IPS DF 19.7 (cell line): Measurements from ENCODE around the gene PI4K2B.
"Not testable (repeated sequence)": the region's sequence is repeated elsewhere in the genome, so short reads cannot be mapped to it uniquely, and the experiment has no call there.

Source experiments
- DNase-seq: peaks from one replicate; pipeline ENCODE4 v3.0.0-alpha.2; 2013; ENCODE audit warnings: low read depth, low spot score

PI4K2B gene

DNA sequence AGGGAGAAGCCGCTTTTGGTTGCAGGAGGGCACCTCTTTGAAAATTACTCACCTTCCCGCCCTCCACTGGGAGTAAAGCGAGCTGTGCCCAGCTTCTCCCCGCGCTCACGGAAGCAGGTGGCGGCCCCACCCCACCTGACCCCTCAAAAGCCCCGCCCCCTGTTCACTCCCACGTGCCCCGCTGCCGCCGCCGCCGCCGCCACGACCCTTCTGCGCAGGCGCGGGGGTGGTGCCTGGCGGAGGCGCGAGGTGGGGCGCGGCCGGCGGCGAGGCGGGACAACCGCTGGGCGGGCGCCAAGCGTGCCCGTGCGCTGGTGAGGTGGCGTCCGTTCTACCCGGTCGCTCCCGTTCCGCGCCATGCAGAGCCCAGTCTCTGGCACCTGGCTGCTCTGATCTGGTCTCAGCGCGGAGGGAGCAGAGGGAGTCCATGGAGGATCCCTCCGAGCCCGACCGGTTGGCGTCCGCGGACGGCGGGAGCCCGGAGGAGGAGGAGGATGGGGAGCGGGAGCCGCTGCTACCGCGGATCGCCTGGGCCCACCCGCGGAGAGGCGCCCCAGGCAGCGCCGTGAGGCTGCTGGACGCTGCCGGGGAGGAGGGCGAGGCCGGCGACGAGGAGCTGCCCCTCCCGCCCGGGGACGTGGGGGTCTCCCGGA is at the start of gene PI4K2B:
Gene PI4K2B (plus strand): TSS at position 297 of the 653 bp plus-strand sequence. CDS start 131 bp downstream, at position 428.
- no peak for DNase-seq

DNA sequence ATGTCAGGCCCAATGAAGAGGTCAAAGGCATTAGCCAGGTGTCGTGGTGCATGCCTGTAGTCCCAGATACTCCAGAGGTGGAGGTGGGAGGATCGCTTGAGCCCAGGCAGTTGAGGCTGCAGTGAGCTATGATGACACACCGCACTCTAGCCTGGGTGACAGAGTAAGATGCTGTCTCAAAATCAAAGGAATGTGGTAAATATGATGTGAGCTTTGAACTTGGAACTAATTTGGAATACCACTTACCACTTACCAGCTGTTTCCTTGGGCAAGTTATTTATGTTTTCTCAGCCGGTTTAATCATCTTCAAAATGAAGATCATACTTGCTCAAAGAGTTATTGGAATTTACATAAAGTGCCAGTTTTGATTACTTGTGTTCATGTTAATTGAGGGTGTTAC is 49.8 kb upstream of the PI4K2B start:
- DNase-seq: no peak

DNA sequence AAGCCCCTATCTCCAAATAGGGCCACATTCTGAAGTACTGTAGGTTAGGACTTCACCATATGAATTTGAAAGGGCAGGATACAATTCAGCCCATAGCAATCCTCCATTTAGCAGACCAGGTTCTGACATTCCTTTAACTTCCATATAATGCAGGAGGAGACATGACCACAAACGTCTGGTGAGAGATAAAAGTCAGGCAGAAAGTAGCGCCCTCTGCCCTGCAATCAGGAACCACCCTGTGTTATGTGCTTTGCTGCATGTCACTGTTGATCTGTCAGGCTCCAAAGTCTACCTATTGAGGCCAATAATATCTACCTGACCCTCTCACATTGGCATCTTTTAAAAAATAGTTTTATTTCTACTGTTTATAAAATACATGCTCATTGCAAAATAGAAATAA is 43.4 kb upstream of the PI4K2B start:
- DNase-seq: no peak

DNA sequence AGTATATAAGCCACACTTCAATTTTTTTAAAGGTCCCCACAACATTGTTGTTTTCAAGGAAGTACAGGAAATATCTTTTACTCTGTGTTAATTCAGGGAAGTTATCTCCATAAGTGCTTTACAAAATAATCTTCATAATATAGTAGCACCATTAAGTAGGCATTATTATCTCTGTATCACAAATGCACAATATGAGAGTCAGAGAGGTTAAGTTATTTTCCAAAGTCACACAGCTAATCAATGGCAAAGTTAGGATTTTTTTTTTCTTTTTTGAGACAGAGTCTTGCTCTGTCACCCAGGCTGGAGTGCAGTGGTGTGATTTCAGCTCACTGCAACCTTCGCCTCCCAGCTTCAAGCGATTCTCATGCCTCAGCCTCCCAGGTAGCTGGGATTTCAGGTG is 35.1 kb upstream of the PI4K2B start:
- no peak for DNase-seq

DNA sequence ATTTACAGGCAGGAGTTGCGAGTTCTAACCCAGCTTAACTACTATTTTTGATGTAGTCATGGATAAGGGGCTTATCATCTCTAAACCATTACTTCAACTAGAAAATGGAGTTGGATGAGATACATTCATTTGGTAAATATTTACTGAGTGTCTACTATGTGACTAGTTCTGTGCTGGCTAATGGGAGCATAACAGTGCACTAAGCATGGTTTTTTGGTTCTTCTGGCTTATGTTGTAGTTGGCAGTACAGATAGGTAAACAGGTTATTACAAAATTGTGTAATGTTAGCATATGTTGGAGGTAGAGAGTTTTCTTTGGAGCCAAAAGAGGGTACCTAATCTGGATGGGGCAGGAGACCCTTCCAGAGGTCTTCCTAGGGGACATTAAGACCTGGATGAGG is 25.8 kb upstream of the PI4K2B start:
- DNase-seq: no peak

DNA sequence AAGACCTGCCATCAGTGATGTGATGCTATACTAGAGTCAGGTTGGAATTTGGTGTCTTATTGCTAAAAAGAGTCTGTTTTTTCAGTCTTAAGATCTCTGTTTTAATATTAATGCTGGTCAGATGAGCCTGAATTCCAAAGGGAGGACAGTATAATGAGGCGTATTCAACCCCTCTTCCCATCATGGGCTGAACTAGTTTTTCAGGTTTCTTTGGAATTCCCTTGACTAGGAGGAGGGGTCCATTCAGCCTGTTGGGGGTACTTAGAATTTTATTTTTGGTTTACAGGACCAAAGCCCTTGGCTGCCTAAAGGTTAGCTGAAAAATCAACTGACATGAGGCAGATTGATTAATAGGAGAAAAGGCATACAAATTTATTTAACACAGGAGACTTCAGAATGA is 24.1 kb upstream of the PI4K2B start:
- peak; percentile 57 for DNase-seq

DNA sequence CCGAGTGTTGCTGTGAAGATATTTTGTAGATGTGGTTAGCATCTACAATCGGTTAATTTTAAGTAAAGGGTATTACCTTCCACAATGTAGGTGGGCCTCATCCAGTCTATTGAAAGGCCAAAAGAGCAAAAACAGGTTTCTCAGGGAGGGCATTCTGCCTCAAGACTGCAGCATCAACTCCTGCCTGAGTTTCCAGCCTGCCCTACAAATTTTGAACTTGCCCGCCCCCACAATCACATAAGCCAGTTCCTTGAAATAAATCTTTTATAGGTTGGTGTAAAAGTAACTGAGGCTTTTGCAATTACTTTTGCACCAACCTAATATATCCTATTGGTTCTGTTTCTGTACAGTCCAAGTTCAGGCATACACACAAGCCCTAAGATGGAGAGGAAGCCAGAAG is 22.1 kb upstream of the PI4K2B start:
- DNase-seq: no peak

DNA sequence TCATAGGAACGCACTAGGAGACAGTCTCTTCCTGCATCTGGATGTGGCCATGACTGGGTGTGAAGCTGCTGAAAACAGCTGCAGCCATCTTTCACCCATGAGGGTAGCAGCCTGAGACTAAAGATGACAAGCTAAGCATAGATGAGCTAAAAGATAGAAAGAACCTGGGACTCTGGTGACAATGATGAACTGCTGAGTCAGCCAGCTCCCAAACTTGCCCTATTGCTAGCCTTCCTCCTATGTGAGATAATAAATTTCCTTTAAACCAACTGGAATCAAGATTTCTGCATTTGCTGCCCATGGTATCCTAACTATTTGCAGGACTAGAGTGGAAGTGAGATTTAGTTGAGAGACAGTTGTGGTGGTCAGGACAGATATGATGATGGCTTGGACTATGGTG is 21.0 kb upstream of the PI4K2B start:
- DNase-seq: no peak

DNA sequence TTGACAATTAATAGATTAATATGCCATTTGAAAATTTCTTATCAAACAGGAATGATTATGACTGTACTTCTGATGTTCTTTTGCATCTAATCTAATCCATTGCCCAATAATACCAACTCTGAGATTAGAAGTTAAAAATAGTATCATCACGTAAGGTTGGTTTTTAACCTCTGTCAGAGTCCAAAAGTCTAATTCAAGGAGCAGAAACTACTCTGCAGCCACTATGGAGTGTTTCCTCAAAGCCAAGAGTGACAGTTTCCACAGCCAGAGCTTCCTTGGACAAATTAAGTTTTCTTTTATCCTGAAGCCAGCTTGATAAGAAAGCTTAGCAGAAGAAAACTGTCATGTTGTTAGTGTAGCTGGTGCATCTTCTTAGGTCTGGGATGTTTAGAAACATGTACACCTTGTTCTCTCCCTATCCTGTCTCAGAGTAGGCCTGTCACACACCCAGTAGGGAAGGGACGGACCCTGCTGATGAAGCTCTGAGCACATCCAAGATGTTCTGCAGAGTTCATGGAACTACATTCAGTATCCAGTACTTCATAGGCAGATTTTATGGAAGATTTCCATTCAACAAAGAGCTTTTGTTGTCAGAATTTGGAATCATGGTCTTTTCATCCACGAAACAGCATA is 20.4 kb upstream of the PI4K2B start:
- DNase-seq: no peak

DNA sequence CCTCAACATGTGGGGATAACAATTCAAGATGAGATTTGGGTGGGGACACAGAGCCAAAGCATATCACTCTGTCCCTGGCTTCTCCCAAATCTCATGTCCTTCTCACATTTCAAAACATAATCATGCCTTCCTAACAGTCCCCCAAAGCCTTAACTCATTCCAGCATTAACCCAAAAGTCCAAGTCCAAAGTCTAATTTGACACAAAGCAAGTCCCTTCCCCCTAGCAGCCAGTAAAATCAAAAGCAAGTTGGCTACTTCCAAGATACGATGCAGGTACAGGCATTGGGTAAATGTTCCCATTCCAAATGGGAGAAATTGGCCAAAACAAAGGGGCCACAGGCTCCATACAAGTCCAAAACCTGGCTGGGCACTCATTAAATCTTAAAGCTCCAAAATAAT is 19.1 kb upstream of the PI4K2B start:
- DNase-seq: not testable (repeated sequence)

DNA sequence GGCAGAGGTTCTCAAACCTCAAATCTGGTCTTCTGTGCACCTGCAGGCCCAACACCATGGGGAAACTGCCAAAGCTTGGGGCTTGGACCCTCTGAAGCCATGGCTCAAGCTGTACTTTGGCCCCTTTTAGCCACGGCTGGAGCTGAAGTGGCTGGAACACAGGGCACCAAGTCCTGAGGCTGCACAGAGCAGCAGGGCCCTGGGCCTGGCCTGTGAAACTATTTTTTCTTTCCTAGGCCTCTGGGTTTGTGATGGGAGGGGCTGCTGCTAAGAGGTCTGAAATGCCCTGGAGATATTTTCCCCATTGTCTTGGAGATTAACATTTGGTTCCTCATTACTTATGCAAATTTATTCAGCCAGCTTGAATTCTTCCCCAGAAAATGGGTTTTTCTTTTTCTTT is 18.3 kb upstream of the PI4K2B start:
- no peak for DNase-seq

DNA sequence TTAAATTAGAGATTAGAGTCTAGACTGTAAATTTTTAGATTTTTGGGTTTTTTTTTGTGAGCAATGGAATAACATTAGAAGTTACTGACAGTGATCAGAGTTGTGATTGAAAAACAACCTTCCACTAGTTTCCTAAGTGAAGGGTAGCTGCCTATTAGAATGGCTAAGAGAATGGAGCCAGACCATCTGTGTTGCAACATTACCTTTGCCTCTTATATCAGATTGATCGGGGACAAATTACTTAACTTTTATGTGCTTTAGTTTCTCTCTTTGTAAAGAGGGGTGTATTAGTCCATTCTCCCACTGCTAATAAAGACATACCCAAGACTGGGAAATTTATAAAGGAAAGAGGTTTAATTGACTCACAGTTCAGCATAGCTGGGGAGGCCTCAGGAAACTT is 12.5 kb upstream of the PI4K2B start:
- DNase-seq: no peak

DNA sequence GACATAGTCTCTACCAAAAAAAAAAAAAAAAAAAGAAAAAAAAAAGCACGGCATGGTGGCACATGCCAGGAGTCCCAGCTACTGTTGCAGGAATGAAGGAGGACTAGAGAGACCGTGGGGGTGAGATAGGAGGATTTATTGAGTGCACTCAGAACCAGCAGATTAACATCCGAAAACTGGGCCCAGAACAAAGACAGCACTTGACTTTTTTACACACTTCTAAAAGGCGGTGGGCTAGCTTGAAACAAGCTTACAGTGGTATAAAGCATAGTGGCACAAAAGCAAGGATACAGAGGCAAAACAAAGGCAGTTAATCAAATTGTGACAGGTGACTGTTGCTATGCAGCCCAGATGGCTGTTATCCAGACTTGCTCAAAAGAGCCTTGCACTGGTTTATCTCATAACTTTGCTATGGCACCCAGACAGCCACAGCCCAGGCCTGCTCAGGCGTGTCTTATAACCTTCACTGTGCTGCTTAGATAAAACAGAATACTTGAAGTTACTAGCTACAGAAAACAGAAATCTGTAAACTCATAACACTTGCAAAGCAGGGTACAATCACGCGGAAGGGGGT is 9.9 kb upstream of the PI4K2B start:
- no peak for DNase-seq

DNA sequence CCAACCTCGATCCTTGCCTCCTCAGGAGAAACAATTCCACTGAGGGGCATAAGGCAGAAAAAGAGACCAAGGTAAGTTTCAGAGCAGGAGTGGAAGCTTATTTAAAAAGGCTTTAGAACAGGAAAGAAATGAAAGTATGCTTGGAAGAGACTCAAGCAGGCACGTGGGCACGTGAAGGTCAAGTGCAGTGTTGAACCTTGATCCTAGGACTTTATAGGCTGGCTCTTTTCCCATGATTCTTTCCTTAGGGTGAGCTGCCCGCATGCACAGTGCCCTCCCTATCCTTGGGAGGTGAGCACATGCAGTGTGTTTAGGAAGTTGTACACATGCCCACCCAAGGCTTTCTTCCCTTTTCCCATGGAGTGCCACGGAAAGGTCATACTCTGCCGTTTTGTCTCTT is 4.0 kb upstream of the PI4K2B start:
- DNase-seq: no peak

DNA sequence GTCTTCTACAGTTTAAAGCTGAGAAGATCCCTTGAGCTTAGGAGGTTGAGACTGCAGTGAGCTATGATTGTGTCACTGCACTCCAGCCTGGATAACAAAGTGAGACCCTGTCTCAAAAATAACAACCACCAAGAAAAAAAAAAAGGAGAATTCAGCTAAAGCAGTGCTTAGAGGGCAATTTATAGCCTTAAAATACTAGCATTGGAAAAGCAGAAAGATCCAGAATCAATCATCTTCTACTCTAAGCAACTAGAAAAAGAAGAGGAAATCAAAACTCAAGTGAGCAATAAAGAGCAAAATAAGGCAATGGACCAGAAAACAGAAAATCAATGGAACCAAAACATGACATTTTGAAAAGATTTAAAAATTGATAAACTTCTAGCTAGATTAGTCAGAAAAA is 639 bp upstream of the PI4K2B start:
- no peak for DNase-seq

DNA sequence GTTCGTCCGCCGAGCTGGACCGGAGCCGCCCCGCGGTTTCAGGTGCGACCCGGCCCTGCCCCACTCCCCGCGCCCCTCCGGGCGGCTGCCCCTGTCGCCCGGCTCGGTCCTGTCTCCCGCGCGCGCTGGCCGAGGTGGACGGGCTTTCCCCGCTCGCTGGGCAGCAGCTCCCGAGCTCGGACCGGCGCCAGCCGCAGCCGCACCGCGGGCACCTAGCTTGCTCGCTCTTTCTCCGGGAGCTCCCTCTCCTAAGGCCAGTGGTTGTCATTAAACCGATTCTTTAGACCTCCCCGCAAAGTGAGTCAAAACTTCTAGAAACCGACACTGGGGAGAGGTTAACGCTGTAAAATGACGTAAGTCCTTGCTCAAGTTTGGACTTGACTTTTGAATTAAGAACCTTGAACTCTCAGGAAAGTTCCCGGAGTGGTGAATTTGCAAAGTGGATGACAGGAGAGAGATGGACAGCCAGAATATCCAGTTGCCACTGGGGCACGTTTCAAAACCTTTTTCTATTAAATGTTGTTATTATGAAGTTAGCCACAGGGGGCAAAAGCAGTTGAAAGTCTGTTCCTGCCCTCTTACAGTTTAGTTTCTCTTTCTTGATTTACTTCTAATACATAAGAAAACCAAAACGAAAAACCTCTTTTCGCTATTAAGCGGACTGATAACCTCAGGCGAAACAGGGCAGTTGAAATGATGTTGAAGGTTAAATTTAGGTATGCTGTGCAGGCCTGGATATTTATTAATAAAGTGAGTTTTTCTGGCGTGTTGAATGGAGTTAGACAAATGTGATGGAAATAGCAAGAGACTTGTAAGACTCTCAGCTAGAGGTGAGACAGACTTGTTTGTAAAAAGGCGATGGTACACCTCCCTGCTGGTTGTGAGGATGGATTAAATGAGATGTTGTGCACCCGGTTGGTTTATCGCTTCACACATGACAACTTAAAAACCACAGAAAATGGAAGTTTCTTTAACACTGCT is 847 bp downstream of the PI4K2B start:
- DNase-seq: no peak

DNA sequence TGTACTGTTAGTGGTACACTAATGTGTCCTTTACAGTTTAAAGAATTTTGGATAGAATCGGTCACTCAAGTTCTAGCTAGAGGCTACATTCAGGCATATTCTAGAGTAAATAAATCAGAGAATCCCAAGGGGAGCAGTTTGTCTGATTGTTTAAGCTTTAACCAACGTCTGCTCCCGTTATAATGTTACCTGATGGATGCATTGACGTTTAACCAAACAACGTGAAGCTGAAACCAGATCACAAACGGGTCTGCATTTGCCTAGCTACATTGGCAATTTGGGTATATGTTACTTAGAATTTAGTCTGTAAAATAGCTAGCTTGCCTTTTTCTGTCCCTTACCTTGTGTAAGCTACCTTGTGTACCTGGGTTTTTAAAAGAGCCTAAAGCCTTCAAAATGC is 1.6 kb downstream of the PI4K2B start:
- no peak for DNase-seq

DNA sequence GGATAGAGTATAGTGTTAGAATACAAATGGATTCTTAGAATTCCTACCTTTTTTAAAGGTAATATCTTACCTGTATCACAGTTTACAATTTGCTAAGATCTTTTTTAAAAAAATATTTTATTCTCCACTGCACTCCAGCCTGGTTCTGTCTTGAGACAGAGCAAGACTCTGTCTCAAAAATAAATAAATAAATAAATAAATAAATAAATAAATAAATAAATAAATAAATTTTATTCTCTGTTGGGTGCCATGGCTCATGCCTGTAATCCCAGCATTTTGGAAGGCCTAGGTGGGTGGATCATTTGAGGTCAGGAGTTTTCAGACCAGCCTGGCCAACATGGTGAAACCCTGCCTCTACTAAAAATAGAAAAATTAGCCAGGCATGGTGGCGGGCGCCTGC is 2.2 kb downstream of the PI4K2B start:
- DNase-seq: not testable (repeated sequence)

DNA sequence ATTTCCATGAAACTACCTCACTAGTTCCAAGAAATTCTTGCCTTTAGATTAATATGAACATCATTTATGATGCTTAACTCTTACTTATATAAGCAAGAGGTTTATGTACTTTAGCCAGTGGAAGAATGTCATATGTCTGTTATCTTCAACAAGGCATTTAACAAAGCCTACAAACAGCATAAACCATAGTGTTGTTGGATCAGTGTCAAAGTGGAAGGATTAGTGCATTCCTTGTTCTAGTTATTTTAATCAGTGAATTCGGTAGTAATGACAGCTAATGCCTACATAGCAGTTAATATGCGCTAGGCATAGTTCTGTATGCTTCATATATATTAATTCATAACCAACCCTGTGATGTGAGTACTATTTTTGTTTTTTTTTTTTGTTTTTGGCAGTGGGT is 3.1 kb downstream of the PI4K2B start:
- no peak for DNase-seq

DNA sequence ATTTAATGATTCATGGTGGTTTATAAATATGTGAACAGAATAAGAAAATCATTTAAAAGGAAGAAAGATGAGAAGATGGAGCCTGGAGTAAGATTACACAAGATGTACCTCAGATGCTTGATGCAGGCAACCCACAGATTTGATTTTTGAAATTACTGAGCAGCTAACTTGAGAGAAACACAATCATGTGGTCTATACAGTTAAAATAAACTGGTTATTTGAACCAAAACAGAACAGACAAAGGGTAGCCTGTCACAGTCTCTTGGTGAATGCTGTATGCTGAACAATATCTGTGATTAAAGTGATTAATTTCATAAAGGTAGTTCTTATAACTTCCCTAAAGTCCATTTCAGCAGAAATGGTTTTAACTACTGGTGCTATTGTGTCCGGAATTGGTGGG is 4.2 kb downstream of the PI4K2B start:
- DNase-seq: no peak

DNA sequence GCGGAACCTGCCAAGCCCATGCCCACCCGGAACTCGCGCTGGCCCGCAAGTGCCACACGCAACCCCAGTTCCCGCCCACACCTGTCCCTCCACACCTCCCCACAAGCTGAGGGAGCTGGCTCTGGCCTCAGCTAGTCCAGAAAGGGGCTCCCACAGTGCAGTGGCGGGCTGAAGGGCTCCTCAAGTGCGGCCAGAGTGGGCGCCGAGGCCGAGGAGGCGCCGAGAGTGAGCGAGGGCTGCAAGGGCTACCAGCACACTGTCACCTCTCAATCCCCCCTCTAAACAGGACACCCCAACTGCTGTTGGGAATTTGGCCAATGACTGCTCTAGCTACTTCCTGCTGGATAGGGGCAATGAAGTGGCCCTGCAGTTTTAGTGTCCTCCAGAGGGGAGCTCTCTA is 5.7 kb downstream of the PI4K2B start:
- not testable (repeated sequence) for DNase-seq

DNA sequence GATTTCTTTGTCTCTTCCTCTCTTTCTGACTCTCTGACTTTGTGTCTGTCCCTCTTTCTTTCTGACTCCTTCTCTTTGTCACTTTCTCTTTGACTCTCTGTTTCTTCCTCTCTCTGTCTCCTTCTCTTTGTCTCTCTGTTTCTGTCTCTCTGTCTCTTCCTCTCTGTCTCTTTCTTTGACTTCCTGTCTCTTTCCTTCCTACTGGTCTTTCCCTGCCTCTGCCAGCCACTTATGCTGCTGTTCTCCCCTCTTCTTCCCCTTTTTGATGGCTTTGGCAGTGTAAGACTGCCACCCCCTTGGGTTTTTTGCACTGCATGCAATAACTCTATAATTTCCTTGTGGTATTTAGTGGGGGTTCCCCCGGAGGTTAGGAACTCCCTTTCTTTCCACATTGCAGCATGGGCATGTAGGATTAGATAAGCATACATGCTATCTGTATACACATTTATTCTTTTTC is 6.9 kb downstream of the PI4K2B start:
- DNase-seq: not testable (repeated sequence)
